Measurements from ENCODE around the gene CPNE1.

- TF ChIP-seq MAX (IDR thresholded peaks at IDR 0.05) (no peak), CTCF (IDR thresholded peaks at IDR 0.05; ENCODE audit: control extremely low read depth in 1 of 3, insufficient read depth in 1 of 3, low read depth in 1 of 3, low read length in 3 of 3) (no peak), EZH2 (IDR thresholded peaks at IDR 0.05; ENCODE audit: low read depth, low read length, severe bottlenecking) (no peak), SP4 (IDR thresholded peaks at IDR 0.05; ENCODE audit: low read length) (no peak)
These were observed 72.2 kb downstream of the CPNE1 start for GRCh38 chr20:35592339-35592974.
